GM21367 (cell line): Measurements from ENCODE around the gene CSKMT.
"Not testable (repeated sequence)": the region's sequence is repeated elsewhere in the genome, so short reads cannot be mapped to it uniquely, and the experiment has no call there.

ENCODE experiments used
- ATAC-seq: cut with Tn5 transposase; IDR thresholded peaks from one replicate; pipeline ENCODE4 v1.9.1; 2021; ENCODE audit not compliant: unreplicated experiment

Gene CSKMT

GRCh38 chr11:62654297-62654696, 10.8 kb upstream of the CSKMT start:
- ATAC-seq, result no peak

DNA sequence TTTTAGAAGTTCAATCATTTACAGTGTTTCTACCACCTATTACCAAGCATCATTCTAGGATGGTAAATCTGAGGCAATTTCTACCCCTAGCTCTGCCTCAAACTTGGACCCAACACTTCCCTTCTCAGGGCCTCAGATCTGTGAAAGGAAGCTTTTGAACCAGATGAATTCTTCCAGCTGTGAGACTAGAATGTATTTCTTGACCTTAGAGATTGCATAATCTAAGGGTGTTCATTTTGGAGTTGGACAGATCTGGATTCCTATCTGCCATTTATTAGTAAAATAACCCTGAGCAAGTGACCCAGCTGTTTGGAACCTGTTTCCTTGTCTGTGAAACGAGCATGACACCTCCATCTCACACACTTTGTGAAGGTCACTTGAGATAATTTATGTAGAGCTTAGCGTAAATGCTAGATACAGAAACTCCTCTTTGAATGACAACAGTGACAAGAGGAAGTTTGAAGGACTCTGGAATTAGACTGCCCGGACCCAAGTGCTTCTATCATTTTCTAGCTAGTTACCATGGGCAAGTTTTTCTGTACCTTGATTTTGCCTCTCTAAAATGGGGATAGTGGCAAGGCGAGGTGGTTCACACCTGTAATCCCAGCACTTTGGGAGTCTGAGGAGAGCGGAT, 8.2 kb upstream of the CSKMT start:
- no peak for ATAC-seq

DNA sequence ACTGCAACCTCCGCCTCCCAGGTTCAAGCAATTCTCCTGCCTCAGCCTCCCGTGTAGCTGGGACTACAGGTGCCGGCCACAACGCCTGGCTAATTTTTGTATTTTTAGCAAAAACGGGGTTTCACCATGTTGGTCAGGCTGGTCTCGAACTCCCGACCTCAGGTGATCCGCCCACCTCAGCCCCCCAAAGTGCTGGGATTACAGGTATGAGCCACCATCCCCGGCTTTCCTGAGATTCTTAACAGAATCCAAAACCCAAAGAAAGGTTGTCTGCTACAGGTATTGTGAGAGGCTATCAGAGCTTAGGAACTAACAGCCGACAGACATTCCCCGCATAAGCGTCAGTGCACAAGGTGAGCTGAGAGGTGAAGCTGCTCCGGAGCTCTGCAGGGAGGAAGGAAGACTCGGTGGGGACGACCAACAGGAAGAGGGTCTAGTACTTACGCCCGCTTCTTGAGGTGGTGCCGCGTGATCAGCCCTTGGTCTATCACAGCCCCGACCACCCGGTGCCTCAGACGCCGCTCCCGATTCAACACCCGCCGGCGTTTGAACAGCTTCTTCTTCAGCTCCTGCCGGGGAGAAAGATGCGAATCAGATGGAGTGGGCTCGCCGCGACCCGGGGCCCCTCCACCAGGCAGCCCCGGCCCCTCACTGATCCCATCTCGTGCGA, 572 bp upstream of the CSKMT start:
- ATAC-seq, result no peak

DNA sequence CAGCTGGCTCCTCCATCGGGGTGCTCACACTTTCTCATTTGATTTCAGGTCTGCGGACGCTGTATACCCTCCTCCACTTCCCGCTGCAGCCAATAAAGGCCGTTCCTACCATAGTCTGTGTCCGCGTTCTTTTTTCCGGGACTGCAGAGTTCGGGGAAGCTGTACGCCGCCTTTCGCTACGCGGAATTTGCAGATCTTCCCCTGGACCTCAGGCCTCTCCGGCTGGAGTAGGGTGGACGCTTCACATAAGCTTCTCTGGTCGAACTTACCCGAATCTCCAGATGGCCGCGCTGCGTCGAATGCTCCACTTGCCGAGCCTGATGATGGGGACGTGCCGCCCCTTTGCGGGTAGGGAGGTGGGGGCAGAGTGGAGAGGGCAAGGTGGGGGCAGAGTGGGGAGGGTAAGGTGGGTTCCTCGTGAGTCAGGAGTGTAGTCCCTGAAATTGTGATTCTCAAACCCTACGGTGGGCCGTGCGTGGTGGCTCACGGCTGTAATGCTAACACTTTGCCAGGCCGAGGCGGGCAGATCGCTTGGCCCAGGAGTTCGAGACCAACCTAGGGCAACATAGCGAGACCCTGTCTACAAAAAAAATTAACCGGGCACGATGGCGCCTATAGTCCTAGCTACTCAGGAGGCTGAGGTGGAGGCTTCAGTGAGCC, 617 bp downstream of the CSKMT start:
- ATAC-seq, result peak; percentile 16

GRCh38 chr11:62666259-62666926, 1.3 kb downstream of the CSKMT start:
- no peak for ATAC-seq

- ATAC-seq, result no peak
Measured at GRCh38 chr11:62667460-62667859, 2.3 kb downstream of the CSKMT start.

GRCh38 chr11:62669420-62670161, 4.5 kb downstream of the CSKMT start:
- ATAC-seq, result no peak

GRCh38 chr11:62671236-62671607, 6.1 kb downstream of the CSKMT start:
- ATAC-seq, result no peak

DNA sequence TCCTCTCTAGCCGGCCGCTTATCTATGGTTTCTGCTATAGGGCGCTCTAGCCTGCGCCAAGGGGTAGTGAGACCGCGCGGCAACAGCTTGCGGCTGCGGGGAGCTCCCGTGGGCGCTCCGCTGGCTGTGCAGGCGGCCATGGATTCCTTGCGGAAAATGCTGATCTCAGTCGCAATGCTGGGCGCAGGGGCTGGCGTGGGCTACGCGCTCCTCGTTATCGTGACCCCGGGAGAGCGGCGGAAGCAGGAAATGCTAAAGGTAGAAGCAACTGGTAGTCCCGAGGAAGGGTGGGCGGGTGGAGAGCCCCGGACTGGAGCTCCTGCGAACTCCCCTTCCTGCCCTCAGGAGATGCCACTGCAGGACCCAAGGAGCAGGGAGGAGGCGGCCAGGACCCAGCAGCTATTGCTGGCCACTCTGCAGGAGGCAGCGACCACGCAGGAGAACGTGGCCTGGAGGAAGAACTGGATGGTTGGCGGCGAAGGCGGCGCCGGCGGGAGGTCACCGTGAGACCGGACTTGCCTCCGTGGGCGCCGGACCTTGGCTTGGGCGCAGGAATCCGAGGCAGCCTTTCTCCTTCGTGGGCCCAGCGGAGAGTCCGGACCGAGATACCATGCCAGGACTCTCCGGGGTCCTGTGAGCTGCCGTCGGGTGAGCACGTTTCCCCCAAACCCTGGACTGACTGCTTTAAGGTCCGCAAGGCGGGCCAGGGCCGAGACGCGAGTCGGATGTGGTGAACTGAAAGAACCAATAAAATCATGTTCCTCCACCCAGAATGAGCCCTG, 6.7 kb downstream of the CSKMT start, which contains the start of the genes LBHD1 and UQCC3:
TSS of gene LBHD1 (minus strand) at position 660 of the 782 bp plus-strand sequence. CDS start 2,236 bp downstream, outside the sequence.
TSS of gene UQCC3 (plus strand) at position 66 of the 782 bp plus-strand sequence. CDS start at position 139, 73 bp downstream.
- peak; percentile 39 for ATAC-seq

- no peak for ATAC-seq
Measured at GRCh38 chr11:62673196-62673525, 8.0 kb downstream of the CSKMT start.

DNA sequence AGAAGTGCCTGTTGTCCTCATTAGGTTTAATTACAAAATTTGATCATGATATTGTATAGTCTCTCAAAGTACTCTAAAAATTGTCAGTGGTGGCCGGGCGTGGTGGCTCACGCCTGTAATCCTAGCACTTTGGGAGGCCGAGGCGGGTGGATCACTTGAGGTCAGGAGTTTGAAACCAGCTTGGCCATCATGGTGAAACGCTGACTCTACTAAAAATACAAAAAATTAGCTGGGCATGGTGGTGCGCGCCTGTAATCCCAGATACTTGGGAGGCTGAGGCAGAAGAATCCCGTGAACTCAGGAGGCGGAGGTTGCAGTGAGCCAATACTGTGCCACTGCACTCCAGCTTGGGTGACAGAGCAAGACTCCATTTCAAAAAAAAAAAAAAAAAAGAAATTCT, 10.3 kb downstream of the CSKMT start:
- not testable (repeated sequence) for ATAC-seq

- ATAC-seq, result no peak
Measured at GRCh38 chr11:62676698-62677097, 11.6 kb downstream of the CSKMT start.

- no peak for ATAC-seq
Measured at GRCh38 chr11:62677156-62677555, 12.0 kb downstream of the CSKMT start.

DNA sequence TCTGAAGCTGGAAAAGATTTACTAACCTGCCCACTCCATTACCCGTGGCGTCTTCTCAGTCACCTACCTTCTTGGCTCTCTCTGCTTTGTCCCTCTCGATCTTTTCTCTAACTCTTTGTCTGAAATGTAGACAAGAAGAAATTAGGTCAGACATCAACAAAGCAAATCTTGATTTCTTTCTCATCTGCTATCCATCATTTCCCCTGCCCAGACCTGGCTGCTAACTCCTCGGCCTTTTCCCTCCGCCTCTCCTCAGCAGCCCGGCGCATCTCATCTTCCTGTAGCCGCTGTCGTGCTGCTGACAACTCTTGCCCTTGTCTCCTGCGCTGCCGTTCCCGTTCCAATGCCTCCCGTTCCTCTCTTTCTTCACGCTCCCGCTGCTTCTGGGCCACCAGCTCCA, 12.6 kb downstream of the CSKMT start:
- ATAC-seq, result no peak

GRCh38 chr11:62678433-62678769, 13.3 kb downstream of the CSKMT start:
- ATAC-seq, result no peak

- peak; percentile 64 for ATAC-seq
Measured at GRCh38 chr11:62678770-62679696, 13.9 kb downstream of the CSKMT start, which contains the start of gene UBXN1. UBXN1 (minus strand) TSS chr11:62679073; CDS start chr11:62678923, 150 bp downstream.

- no peak for ATAC-seq
Measured at GRCh38 chr11:62680825-62681240, 15.7 kb downstream of the CSKMT start.

- ATAC-seq, result no peak
Measured at GRCh38 chr11:62682518-62682917, 17.4 kb downstream of the CSKMT start.
